Measurements from ENCODE around the gene GNG4.
A peak's percentile ranks its signal among the peaks of the same experiment; 100 is the strongest.

The GNG4 gene

DNA sequence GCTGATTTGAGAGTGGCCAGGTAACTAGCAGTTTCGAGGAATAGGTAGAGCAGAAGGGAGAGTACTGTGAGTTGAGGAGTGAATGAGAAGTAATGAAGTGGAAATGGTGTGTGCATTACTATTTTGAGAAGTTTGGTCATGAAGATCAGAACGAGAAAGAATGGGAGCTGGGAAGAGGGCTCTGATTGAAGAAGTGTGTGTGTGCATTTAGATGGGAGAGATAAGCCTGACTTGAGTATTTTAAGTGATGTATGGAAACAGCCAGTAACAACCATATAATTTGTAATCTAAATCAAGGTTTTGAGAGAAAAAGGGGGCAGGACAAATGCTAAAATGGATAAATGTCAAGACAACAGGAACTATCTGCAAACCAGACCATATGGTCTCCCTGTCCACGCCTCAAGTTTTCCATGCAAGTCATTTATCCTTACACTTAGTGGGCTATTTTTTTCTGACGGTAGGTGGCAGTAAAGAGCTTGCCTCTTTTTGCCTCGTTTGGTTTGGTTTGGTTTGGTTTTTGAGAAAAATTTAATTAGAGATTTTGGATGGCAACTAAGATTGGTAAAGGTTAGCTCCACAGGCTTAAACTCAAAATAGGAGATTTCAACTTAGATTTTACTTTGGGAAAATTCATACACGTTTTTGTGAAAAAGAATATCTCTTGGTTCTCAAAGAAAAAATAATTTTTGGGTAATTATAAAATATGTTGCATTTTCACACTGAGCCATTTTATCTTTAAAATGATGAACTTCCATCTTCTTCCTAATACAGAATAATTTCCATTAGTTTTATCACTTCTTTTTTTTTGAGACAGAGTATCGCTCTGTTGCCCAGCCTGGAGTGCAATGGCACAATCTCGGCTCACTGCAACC, 135.9 kb downstream of the GNG4 start:
- TF ChIP-seq, protein P1, sequence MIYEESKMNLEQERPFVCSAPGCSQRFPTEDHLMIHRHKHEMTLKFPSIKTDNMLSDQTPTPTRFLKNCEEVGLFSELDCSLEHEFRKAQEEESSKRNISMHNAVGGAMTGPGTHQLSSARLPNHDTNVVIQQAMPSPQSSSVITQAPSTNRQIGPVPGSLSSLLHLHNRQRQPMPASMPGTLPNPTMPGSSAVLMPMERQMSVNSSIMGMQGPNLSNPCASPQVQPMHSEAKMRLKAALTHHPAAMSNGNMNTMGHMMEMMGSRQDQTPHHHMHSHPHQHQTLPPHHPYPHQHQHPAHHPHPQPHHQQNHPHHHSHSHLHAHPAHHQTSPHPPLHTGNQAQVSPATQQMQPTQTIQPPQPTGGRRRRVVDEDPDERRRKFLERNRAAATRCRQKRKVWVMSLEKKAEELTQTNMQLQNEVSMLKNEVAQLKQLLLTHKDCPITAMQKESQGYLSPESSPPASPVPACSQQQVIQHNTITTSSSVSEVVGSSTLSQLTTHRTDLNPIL (CRISPR knock-in tag; IDR thresholded peaks at IDR 0.05; ENCODE audit: low read depth): no peak
- TF ChIP-seq ZNF70 (CRISPR knock-in tag; IDR thresholded peaks at IDR 0.05) (no peak), ZFP30 (CRISPR knock-in tag; IDR thresholded peaks at IDR 0.05) (no peak), RARB (CRISPR knock-in tag; IDR thresholded peaks at IDR 0.05) (no peak), BACH2 (CRISPR knock-in tag; IDR thresholded peaks at IDR 0.05; ENCODE audit: borderline replicate concordance) (no peak), TCF4 (CRISPR knock-in tag; IDR thresholded peaks at IDR 0.05; ENCODE audit: borderline replicate concordance) (no peak), PPARA (CRISPR knock-in tag; IDR thresholded peaks at IDR 0.05; ENCODE audit: borderline replicate concordance) (no peak), ISL1 (CRISPR knock-in tag; IDR thresholded peaks at IDR 0.05) (no peak), ZNF565 (CRISPR knock-in tag; conservative IDR thresholded peaks at IDR 0.05; ENCODE audit: low read depth) (no peak), OSR1 (CRISPR knock-in tag; IDR thresholded peaks at IDR 0.05) (no peak), CSDC2 (CRISPR knock-in tag; IDR thresholded peaks at IDR 0.05) (no peak), SNAI2 (CRISPR knock-in tag; IDR thresholded peaks at IDR 0.05) (no peak), ARNTL (CRISPR knock-in tag; IDR thresholded peaks at IDR 0.05; ENCODE audit: borderline replicate concordance, low read depth) (no peak), ZC3H10 (CRISPR knock-in tag; IDR thresholded peaks at IDR 0.05) (no peak), ZNF8 (CRISPR knock-in tag; IDR thresholded peaks at IDR 0.05) (no peak), ESRRG (CRISPR knock-in tag; IDR thresholded peaks at IDR 0.05) (no peak)
- TF ChIP-seq, protein P2, sequence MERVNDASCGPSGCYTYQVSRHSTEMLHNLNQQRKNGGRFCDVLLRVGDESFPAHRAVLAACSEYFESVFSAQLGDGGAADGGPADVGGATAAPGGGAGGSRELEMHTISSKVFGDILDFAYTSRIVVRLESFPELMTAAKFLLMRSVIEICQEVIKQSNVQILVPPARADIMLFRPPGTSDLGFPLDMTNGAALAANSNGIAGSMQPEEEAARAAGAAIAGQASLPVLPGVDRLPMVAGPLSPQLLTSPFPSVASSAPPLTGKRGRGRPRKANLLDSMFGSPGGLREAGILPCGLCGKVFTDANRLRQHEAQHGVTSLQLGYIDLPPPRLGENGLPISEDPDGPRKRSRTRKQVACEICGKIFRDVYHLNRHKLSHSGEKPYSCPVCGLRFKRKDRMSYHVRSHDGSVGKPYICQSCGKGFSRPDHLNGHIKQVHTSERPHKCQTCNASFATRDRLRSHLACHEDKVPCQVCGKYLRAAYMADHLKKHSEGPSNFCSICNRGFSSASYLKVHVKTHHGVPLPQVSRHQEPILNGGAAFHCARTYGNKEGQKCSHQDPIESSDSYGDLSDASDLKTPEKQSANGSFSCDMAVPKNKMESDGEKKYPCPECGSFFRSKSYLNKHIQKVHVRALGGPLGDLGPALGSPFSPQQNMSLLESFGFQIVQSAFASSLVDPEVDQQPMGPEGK (CRISPR knock-in tag; IDR thresholded peaks at IDR 0.05; ENCODE audit: borderline replicate concordance): no peak
- TF ChIP-seq, protein P3, sequence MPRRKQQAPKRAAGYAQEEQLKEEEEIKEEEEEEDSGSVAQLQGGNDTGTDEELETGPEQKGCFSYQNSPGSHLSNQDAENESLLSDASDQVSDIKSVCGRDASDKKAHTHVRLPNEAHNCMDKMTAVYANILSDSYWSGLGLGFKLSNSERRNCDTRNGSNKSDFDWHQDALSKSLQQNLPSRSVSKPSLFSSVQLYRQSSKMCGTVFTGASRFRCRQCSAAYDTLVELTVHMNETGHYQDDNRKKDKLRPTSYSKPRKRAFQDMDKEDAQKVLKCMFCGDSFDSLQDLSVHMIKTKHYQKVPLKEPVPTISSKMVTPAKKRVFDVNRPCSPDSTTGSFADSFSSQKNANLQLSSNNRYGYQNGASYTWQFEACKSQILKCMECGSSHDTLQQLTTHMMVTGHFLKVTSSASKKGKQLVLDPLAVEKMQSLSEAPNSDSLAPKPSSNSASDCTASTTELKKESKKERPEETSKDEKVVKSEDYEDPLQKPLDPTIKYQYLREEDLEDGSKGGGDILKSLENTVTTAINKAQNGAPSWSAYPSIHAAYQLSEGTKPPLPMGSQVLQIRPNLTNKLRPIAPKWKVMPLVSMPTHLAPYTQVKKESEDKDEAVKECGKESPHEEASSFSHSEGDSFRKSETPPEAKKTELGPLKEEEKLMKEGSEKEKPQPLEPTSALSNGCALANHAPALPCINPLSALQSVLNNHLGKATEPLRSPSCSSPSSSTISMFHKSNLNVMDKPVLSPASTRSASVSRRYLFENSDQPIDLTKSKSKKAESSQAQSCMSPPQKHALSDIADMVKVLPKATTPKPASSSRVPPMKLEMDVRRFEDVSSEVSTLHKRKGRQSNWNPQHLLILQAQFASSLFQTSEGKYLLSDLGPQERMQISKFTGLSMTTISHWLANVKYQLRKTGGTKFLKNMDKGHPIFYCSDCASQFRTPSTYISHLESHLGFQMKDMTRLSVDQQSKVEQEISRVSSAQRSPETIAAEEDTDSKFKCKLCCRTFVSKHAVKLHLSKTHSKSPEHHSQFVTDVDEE (CRISPR knock-in tag; IDR thresholded peaks at IDR 0.05): no peak
- TF ChIP-seq, protein P4, sequence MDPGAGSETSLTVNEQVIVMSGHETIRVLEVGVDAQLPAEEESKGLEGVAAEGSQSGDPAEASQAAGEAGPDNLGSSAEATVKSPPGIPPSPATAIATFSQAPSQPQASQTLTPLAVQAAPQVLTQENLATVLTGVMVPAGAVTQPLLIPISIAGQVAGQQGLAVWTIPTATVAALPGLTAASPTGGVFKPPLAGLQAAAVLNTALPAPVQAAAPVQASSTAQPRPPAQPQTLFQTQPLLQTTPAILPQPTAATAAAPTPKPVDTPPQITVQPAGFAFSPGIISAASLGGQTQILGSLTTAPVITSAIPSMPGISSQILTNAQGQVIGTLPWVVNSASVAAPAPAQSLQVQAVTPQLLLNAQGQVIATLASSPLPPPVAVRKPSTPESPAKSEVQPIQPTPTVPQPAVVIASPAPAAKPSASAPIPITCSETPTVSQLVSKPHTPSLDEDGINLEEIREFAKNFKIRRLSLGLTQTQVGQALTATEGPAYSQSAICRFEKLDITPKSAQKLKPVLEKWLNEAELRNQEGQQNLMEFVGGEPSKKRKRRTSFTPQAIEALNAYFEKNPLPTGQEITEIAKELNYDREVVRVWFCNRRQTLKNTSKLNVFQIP (CRISPR knock-in tag; IDR thresholded peaks at IDR 0.05; ENCODE audit: borderline replicate concordance, low read depth): no peak
- TF ChIP-seq, protein P5, sequence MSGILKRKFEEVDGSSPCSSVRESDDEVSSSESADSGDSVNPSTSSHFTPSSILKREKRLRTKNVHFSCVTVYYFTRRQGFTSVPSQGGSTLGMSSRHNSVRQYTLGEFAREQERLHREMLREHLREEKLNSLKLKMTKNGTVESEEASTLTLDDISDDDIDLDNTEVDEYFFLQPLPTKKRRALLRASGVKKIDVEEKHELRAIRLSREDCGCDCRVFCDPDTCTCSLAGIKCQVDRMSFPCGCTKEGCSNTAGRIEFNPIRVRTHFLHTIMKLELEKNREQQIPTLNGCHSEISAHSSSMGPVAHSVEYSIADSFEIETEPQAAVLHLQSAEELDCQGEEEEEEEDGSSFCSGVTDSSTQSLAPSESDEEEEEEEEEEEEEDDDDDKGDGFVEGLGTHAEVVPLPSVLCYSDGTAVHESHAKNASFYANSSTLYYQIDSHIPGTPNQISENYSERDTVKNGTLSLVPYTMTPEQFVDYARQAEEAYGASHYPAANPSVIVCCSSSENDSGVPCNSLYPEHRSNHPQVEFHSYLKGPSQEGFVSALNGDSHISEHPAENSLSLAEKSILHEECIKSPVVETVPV (CRISPR knock-in tag; IDR thresholded peaks at IDR 0.05): no peak
- ATAC-seq: peak; percentile 90

DNA sequence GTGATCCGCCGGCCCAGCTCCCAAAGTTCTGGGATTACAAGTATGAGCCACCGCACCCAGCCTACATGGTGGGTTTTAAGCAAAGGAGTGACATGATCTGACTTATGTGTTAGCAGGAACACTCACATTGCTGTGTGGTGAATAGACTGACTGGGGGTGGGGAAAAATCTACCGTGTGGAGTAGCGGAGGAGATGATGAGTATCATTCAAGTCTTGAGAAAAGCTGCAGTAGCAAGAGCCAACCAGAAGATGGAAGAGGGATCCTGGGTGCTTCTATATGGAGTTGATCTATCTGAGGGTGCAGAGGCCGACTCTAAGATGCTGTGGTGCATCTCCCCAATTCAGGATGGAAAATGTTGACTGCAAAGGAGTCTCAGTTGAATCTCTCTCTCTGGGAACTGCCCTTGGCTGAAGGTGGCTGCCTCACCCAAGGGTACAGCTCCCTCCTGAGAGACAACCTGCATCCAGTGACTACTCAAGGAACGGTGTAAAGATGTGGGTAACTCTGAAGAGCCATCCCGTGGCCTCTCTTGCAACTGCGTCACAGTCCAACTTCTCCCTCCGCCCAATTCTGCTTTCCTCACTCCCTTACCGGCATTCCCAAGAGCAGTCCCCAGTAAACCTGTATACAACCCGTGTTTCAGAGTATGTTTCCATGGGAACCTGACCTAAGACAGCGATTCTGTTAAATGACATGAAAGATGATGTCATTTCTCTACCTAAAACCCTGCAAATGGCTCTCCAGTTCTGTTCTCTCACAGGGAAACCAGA, 137.9 kb downstream of the GNG4 start:
- TF ChIP-seq ESRRG (CRISPR knock-in tag; IDR thresholded peaks at IDR 0.05) (no peak), ZC3H10 (CRISPR knock-in tag; IDR thresholded peaks at IDR 0.05) (no peak), PPARA (CRISPR knock-in tag; IDR thresholded peaks at IDR 0.05; ENCODE audit: borderline replicate concordance) (no peak), TCF4 (CRISPR knock-in tag; IDR thresholded peaks at IDR 0.05; ENCODE audit: borderline replicate concordance) (no peak), CSDC2 (CRISPR knock-in tag; IDR thresholded peaks at IDR 0.05) (no peak)
- ATAC-seq: peak; percentile 31; the same call in 1 of the 3 replicates
